Measurements from ENCODE around the gene VPS37B. TPM values are rescaled to one million over a fixed set of nuclear protein-coding genes. Genes with fewer than 3 reads are reported as not detected.

Gene VPS37B
- total and polyA plus RNA-seq, 2 of the 8 experiments (the other 6 are each of a cell fraction or from before 2014, with no cell fraction given): 11.9 to 15.7 TPM

GRCh38 chr12:122880668-122881067 lies 15.3 kb downstream of the VPS37B start:
- WGBS, 2 experiments (ENCODE audit: extremely low coverage in 1 of 2, insufficient coverage in 1 of 2, insufficient read length in 1 of 2, insufficient replicate concordance in 2 of 2, low coverage in 1 of 2, low lambda C conversion rate in 2 of 2, missing lambda C conversion rate in 1 of 2): 72% methylated on average over 8 of the region's 8 CpGs; no CpG with 5 or more reads in 1 of the 2 experiments
- no peak for FAIRE-seq
- POLR2A ChIA-PET (ENCODE audit: partially characterized antibody): interaction anchor here (1.2 to 1.8 kb wide), 2 partner anchors 8 to 67 kb away, joined by 4 to 6 read pairs; no protein-coding TSS in a partner anchor

More at GRCh38 chr12:122880668-122881067, 15.3 kb downstream of the VPS37B start:
- TF ChIP-seq, protein P1, sequence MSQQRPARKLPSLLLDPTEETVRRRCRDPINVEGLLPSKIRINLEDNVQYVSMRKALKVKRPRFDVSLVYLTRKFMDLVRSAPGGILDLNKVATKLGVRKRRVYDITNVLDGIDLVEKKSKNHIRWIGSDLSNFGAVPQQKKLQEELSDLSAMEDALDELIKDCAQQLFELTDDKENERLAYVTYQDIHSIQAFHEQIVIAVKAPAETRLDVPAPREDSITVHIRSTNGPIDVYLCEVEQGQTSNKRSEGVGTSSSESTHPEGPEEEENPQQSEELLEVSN (IDR thresholded peaks at IDR 0.05): no peak
- TF ChIP-seq TEAD4 (IDR thresholded peaks at IDR 0.05; ENCODE audit: low read depth, low read length) (no peak), CTBP2 (IDR thresholded peaks at IDR 0.05; ENCODE audit: borderline replicate concordance, insufficient read depth, insufficient read length, low read length) (no peak), RAD21 (IDR thresholded peaks at IDR 0.05 in 1 of 2, conservative IDR thresholded peaks at IDR 0.05 in 1 of 2; ENCODE audit: low read depth in 2 of 2, low read length in 2 of 2) (peak; percentile 47 to 59), SAP30 (IDR thresholded peaks at IDR 0.05; ENCODE audit: insufficient read depth, insufficient replicate concordance, low read length) (no peak), BRCA1 (IDR thresholded peaks at IDR 0.05; ENCODE audit: low read depth, low read length) (no peak), CTCF (IDR thresholded peaks at IDR 0.05; ENCODE audit: control extremely low read depth in 1 of 3, insufficient read depth in 1 of 3, low read depth in 1 of 3, low read length in 3 of 3) (peak; percentile 37 to 59 (median 59))
- Histone ChIP-seq H3K23me2 (ENCODE audit: low read depth, low read length) (no peaks in the 10 kb centered on the region), H3K4me1 (replicated peaks in 1 of 4; ENCODE audit: control insufficient read depth in 3 of 4, insufficient read depth in 4 of 4, low read length in 3 of 4) (peaks cover 0 to 2% (median 0%) of the 10 kb centered on the region in 4 experiments; a peak in 1 of 7 replicates), H3K56ac (replicated peaks; ENCODE audit: insufficient read length, low read depth, low read length) (no peak overlapping the region), H3K14ac (ENCODE audit: insufficient read length) (no peak overlapping the region), H2BK20ac (ENCODE audit: low read length) (no peak overlapping the region), H2BK12ac (ENCODE audit: low read depth, low read length) (peak overlapping the region; percentile 11; the same call in 1 of the 2 replicates), H2BK5ac (ENCODE audit: low read depth, low read length) (no peak overlapping the region), H4K20me1 (replicated peaks in 1 of 2; ENCODE audit: control insufficient read depth in 1 of 2, insufficient read depth in 2 of 2, low read length in 2 of 2) (peaks cover 29 to 43% of the 10 kb centered on the region in 2 experiments), H3K36me3 (ENCODE audit: control insufficient read depth in 2 of 4, insufficient read depth in 4 of 4, low read length in 3 of 4) (no peaks in the 10 kb centered on the region), H3K4ac (replicated peaks; ENCODE audit: insufficient read length, low read depth, low read length) (no peak overlapping the region), H3K23ac (ENCODE audit: insufficient read length) (no peak overlapping the region), H2BK15ac (ENCODE audit: low read length) (no peak overlapping the region), H3K79me2 (ENCODE audit: control insufficient read depth in 1 of 2, insufficient read depth in 2 of 2, low read length in 2 of 2) (peaks cover 0 to 19% of the 10 kb centered on the region in 2 experiments; a peak in 2 of 4 replicates), H3K9ac (replicated peaks in 1 of 4; ENCODE audit: extremely low read depth in 1 of 4, low read depth in 3 of 4, low read length in 3 of 4) (no peak overlapping the region), H2BK120ac (replicated peaks; ENCODE audit: low read depth, low read length) (no peak overlapping the region), H3K4me2 (ENCODE audit: insufficient read depth in 1 of 2, low read depth in 2 of 2, low read length in 2 of 2) (no peak overlapping the region), H3K9me3 (ENCODE audit: insufficient read depth in 2 of 2, low read depth in 1 of 2, low read length in 1 of 2) (no peaks in the 10 kb centered on the region), H3K18ac (ENCODE audit: extremely low read depth, low read length) (no peak overlapping the region), H3K79me1 (ENCODE audit: low read depth, low read length) (peaks cover 4% of the 10 kb centered on the region; the same call in 1 of the 2 replicates), H3K27me3 (replicated peaks in 1 of 4; ENCODE audit: control insufficient read depth in 3 of 4, extremely low read depth in 1 of 4, insufficient read depth in 3 of 4, low read length in 3 of 4) (peaks cover 2 to 38% (median 35%) of the 10 kb centered on the region in 4 experiments), H4K5ac (ENCODE audit: insufficient read length, low read depth, low read length) (no peak overlapping the region), H4K8ac (ENCODE audit: extremely low read depth, insufficient read depth, low read length) (no peak overlapping the region), H2AK5ac (ENCODE audit: low read depth, low read length) (no peak overlapping the region), H3K4me3 (ENCODE audit: extremely low read depth in 1 of 4, insufficient read depth in 2 of 4, low read depth in 3 of 4, low read length in 4 of 4) (no peak overlapping the region), H2AFZ (ENCODE audit: low read length) (no peak overlapping the region), H3K27ac (ENCODE audit: low read depth, low read length) (no peak overlapping the region), H4K91ac (replicated peaks; ENCODE audit: insufficient read length, low read length) (no peak overlapping the region)
- CTCF ChIA-PET (ENCODE audit: partially characterized antibody): interaction anchor here (0.8 to 6.2 kb wide), 17 partner anchors 9 to 357 kb away, joined by 3 to 41 read pairs (median 4); no protein-coding TSS in a partner anchor
- no peak for DNase-seq (ENCODE audit: low read depth in 1 of 2, low spot score in 2 of 2)

Data from H1 (cell line).